DND-41 (cell line): ENCODE data around the gene SLC2A10.

Source experiments
- ATAC-seq: fragments of 200-7000 bp; cut with Tn5 transposase; 3 replicates; pipeline ENCODE4 v1.9.1; 2021; ENCODE audit warnings: low read depth; ENCODE audit not compliant: insufficient read depth
- DNase-seq: peaks from one replicate; pipeline ENCODE4 v3.0.0-alpha.2; 2020
- H2AFZ ChIP-seq: 2 replicates; pipeline ENCODE4 v1.6.0; 2012; ENCODE audit warnings: low read depth, low read length
- H3K27ac ChIP-seq: 2 replicates; pipeline ENCODE4 v1.5.1; 2012; ENCODE audit warnings: low read length, inconsistent platforms
- H3K27me3 ChIP-seq: fragments of 200-600 bp; sonication (generic); 2 replicates; pipeline ENCODE4 v1.6.0; 2012; ENCODE audit warnings: low read length, mild to moderate bottlenecking, inconsistent platforms; ENCODE audit not compliant: insufficient read depth, poor library complexity
- H3K36me3 ChIP-seq: 2 replicates; pipeline ENCODE4 v1.5.1; 2012; ENCODE audit warnings: low read length, inconsistent platforms; ENCODE audit not compliant: insufficient read depth
- H3K4me1 ChIP-seq: 2 replicates; pipeline ENCODE4 v1.5.1; 2012; ENCODE audit warnings: mild to moderate bottlenecking, low read length; ENCODE audit not compliant: insufficient read depth
- H3K4me2 ChIP-seq: 2 replicates; pipeline ENCODE4 v1.6.0; 2012; ENCODE audit warnings: mild to moderate bottlenecking, moderate library complexity, low read length, inconsistent platforms; ENCODE audit not compliant: insufficient read depth
- H3K4me3 ChIP-seq, 2 experiments: fragments of 200-600 bp in 1 of 2; shearing (Covaris generic) in 1 of 2; 2 replicates each; pipeline ENCODE4 v1.5.1; 2012 to 2016; ENCODE audit warnings: inconsistent platforms in 2 of 2, low read length in 2 of 2, mild to moderate bottlenecking in 2 of 2, low read depth in 1 of 2, moderate library complexity in 1 of 2
- H3K79me2 ChIP-seq: 2 replicates; pipeline ENCODE4 v1.6.0; 2012; ENCODE audit warnings: low read length, inconsistent platforms; ENCODE audit not compliant: insufficient read depth
- H3K9ac ChIP-seq: 2 replicates; pipeline ENCODE4 v1.6.0; 2012; ENCODE audit warnings: low read depth, mild to moderate bottlenecking, inconsistent platforms, low read length, moderate library complexity
- H3K9me3 ChIP-seq: 2 replicates; pipeline ENCODE4 v1.5.1; 2012; ENCODE audit warnings: low read length, moderate library complexity, mild to moderate bottlenecking, inconsistent platforms; ENCODE audit not compliant: insufficient read depth, severe bottlenecking
- H4K20me1 ChIP-seq: 2 replicates; pipeline ENCODE4 v1.6.0; 2012; ENCODE audit warnings: low read length; ENCODE audit not compliant: insufficient read depth
- CTCF ChIP-seq: IDR thresholded peaks from 2 replicates; pipeline ENCODE4 v1.5.1; 2012; ENCODE audit warnings: borderline replicate concordance, low read length, moderate library complexity, mild to moderate bottlenecking; ENCODE audit not compliant: poor library complexity, severe bottlenecking; ENCODE audit errors: extremely low read depth
- EZH2 ChIP-seq: IDR thresholded peaks from 3 replicates; pipeline ENCODE4 v1.6.1; 2012; ENCODE audit warnings: borderline replicate concordance, low read depth, mild to moderate bottlenecking, moderate library complexity, low read length, inconsistent platforms; ENCODE audit not compliant: severe bottlenecking

Gene SLC2A10

GRCh38 chr20:46710153-46710913 is 884 bp downstream of the SLC2A10 start:
- no peaks in the 10 kb centered on the region for H3K36me3 ChIP-seq
- H3K4me2 ChIP-seq = no peak overlapping the region
- no peak overlapping the region for H2AFZ ChIP-seq
- no peaks in the 10 kb centered on the region for H3K79me2 ChIP-seq
- TF ChIP-seq CTCF (no peak), EZH2 (no peak)
- DNase-seq (no peak), ATAC-seq (no peak)
- H3K27me3 ChIP-seq = peaks cover under 1% of the 10 kb centered on the region
- no peak overlapping the region for H3K4me3 ChIP-seq
- H3K4me1 ChIP-seq = no peaks in the 10 kb centered on the region
- no peak overlapping the region for H3K27ac ChIP-seq
- no peak overlapping the region for H3K9ac ChIP-seq
- H3K9me3 ChIP-seq = peaks cover 5% of the 10 kb centered on the region
- no peaks in the 10 kb centered on the region for H4K20me1 ChIP-seq

- H3K9me3 ChIP-seq = no peaks in the 10 kb centered on the region
- H3K4me2 ChIP-seq = no peak overlapping the region
- no peaks in the 10 kb centered on the region for H3K4me1 ChIP-seq
- H4K20me1 ChIP-seq = no peaks in the 10 kb centered on the region
- no peak overlapping the region for H2AFZ ChIP-seq
- no peak overlapping the region for H3K9ac ChIP-seq
- no peak for ATAC-seq
- TF ChIP-seq EZH2 = no peak
- no peak for TF ChIP-seq CTCF
- no peak for DNase-seq
- H3K4me3 ChIP-seq = no peak overlapping the region
- no peaks in the 10 kb centered on the region for H3K79me2 ChIP-seq
- no peaks in the 10 kb centered on the region for H3K36me3 ChIP-seq
- H3K27ac ChIP-seq = no peak overlapping the region
- H3K27me3 ChIP-seq = no peaks in the 10 kb centered on the region
Measured at GRCh38 chr20:46712056-46712636, 2.7 kb downstream of the SLC2A10 start.

- Histone ChIP-seq H2AFZ (no peak overlapping the region), H3K4me1 (no peaks in the 10 kb centered on the region), H3K4me3 (no peak overlapping the region), H3K79me2 (no peaks in the 10 kb centered on the region), H3K27me3 (no peaks in the 10 kb centered on the region), H4K20me1 (no peaks in the 10 kb centered on the region), H3K27ac (no peak overlapping the region), H3K9ac (no peak overlapping the region), H3K4me2 (no peak overlapping the region), H3K36me3 (no peaks in the 10 kb centered on the region), H3K9me3 (no peaks in the 10 kb centered on the region)
- ATAC-seq (no peak), DNase-seq (no peak)
- TF ChIP-seq EZH2 (no peak), CTCF (no peak)
Measured at GRCh38 chr20:46713957-46714834, 4.7 kb downstream of the SLC2A10 start.
